Endometrium (tissue), 2 donors: ENCODE data around the gene AOPEP.

Experiments
- FAIRE-seq: peaks from 2 replicates; lab custom pipeline; 2012; peaks lifted over from hg19 to GRCh38; lab: Jason Lieb, UNC
- donor health status: control.
- donor health status: control.

Gene AOPEP

DNA sequence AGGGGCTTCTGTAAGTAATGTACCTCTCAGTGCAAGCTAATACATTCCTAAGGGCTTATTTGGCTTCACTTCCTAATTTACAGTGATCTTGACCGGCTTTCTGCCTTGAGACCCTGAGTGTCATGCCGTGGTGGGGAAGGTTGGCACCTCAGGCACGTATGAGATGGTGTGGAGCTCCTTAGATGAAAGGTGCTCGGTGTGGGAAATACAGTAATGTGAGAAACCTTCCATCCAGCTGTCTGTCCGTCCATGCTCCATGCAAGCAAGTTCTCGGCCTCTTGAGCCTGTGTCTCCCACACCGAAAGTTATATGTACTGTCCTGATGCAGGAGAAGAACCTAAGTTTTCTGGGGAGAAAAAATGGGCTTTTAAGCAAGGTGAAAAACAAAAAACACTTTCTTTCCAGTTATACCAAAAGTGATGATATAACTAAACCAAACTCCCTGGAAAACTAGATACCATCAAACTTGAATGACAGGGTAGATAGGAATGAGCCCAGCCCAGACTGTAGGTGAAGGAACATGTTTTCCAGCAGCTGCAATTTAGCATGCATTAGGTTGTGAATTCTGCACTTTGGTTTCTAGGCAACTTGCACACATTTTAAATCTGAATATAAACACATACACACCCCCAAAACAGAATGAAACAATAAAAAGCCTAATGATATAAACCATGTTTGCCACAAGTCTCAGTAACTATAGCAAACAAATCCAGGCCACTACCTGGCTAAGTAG is 311.5 kb downstream of the AOPEP start:
- no peak for FAIRE-seq

DNA sequence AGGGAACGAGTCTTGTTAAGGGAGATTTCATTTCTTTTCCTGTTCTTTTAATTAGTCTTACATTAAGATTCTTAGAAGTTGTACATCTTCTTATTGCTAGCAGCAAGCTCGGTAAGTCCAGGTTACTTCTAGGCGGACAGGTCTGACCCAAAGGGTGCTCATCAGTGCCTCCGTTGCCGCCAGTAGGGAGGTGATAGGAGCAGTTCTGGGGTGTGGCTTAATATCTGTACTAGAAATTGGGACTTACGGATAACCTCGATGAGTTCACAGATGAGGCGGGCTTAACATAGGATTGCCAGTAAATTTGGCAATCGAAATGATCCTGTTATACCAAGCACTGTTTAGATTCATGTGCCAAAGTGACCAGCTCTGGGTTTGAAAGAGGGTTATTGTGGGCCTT is 312.2 kb downstream of the AOPEP start:
- no peak for FAIRE-seq

DNA sequence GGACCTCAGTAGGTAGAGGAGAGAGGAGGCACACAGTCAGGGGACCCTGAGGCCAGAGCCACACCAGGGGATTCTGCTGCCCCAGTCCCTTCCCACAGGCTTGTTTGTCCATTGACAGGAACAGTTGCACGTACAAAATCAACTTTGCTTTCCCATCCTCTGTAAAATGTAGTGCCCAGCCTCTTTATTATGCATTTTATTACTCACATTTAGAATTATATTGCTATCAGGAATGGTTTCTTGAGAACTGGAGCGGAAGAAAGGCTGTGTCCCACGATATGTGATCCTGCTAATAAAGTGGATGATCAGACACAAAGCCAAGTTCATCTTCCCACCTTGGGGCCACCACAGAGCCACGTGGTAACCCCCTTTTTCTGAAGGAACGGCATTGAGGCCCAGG is 313.6 kb downstream of the AOPEP start:
- no peak for FAIRE-seq

- no peak for FAIRE-seq
These were observed 317.3 kb downstream of the AOPEP start for GRCh38 chr9:95043826-95044225.

GRCh38 chr9:95044731-95045508 is 318.4 kb downstream of the AOPEP start:
- no peak for FAIRE-seq

DNA sequence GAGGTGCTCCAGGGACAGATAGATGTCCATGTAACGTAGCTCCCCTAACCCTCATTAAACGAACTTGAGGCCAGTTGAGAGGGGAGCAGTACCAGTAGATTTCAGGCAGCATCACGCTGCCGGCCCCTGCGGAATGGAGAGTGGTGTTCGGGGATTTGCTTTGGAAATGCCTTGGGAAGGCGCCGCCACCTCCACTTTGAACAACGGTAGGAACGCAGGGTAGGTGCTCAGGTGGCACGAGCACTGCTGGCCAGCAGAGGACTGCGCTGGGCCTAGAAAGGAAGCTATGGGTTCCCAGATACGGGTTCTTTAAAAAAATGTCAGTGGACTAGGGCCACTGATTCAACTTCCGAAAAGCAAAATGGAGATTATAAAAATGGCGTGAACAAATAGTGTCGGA is 319.3 kb downstream of the AOPEP start:
- no peak for FAIRE-seq

DNA sequence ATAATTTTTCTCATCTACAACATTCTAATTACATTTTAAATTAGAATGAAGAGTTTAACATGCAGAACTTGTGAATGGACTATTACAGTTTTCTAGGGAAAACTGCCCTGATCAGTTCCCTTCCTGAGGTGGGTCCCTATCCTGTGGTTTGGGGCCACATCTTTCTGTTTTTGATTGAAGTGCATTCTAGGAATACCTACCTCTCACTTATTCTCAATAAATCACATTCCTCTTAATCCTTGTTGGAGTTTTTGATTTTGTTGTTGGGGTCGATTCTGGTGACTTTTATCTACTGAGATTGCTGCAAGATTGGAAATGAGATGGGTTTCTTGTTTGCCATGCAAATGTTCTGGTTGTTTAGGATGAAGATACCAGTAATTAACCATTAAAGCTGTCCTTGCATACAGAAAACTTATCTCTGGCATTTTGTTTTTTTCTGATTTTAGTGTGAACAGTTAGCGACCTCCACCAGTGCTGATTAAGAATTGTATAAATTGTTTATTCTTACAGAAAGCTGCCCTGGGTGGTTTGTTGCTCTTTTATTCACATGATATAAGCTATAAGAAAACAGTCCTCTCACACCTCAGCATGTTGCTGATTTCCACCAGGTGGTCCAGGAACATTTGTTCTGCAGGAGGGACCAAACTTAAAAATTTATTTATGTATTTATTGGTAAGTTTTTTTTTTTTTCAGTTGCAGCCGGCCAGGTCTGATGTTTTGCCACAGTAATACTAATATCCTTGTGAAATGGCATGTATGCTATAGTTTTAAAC is 321.1 kb downstream of the AOPEP start:
- FAIRE-seq, result peak; percentile 64

- FAIRE-seq, result no peak
These were observed 322.0 kb downstream of the AOPEP start for GRCh38 chr9:95048225-95049087.

DNA sequence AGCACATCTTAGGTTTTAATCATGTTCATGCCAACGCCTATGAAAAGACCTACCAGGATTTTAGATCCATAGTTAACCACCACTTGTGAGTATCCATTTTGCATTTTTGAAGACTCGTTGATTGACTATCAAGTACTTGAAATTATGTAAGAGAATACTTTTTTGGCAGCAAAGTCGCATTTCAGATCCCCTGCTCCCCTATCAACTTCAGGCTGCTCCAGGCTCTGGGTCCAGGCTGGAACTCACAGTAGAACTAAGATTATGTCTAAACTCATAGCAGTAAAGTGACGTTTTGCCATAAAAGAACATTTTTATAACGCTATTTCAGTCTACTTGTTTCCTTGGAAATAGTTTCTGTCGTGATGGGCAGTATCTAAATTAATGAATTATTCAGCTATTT is 323.3 kb downstream of the AOPEP start:
- FAIRE-seq, result no peak

DNA sequence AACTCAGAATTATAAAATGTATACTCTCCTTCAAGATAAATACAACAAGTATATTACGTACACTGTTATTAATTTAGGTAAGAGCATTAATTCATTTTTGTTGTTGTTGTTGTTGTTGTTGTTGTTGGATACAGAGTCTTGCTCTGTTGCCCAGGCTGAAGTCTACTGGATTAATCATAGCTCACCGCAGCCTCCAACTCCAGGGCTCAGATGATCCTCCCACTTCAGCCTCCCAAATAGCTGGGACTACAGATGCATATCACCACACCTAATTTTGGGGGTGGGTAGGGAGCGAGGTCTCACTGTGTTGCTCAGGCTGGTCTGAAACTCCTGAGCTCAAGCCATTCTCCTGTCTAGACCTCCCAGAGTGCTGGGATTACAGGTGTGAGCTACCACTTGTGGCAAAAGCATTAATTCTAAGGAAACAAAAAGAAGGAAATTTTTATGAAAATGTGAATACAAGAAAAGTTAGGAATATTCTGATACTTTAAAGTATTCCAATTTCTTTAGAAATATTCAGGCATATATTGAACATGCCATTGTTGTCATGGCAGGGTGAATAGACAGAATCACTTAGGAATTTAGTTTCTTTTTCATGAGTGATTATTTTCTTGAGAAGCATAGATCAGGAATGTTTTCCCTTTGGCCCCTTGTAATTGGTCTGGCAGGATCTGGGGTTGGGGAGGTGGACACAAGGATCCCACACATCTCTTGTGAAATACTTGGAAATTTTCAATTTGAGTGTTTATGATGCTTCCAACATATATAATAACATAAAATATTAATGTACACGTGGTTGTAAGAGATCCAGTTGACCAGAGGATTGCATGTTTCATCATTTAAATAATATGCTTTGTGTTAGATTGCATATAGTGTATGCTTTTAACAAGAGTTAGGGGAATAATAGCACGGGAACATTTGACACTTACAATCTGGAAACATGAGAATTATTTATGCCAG is 327.4 kb downstream of the AOPEP start:
- FAIRE-seq, result no peak

GRCh38 chr9:95055334-95055850 is 328.9 kb downstream of the AOPEP start:
- FAIRE-seq, result no peak

DNA sequence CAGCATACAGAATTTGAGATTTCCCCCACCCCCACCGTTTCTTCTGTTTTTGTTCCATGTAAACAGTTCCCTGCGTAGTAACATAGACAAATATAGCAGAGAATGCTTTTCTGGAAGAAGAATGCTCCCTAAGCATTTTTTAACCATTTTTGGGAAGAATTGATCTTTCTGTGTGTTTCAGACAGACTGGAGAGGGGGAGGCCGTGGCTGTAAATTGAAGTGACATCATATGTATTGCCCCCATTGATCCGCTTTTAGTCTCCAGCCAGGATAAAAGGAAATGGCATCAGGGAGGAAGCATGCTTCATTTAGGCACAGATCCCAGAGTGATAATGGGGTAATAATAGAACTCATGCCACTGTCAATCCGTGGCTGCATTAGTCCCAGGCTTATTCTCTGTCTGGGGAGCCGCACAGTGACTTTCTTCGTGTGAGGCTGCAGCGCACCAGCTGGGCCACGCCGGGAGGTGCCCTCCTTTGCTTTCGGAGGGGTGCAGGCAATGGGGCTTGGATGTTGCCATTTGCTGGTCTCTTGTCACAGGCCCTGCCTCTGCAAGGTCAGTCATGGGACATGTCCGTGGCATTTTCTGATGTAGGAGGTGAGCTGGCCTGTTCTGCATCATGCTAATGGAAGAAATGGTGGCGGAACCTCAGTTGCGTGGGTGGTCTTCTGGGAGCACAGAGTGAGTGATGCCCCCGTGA is 329.5 kb downstream of the AOPEP start:
- FAIRE-seq, result no peak

DNA sequence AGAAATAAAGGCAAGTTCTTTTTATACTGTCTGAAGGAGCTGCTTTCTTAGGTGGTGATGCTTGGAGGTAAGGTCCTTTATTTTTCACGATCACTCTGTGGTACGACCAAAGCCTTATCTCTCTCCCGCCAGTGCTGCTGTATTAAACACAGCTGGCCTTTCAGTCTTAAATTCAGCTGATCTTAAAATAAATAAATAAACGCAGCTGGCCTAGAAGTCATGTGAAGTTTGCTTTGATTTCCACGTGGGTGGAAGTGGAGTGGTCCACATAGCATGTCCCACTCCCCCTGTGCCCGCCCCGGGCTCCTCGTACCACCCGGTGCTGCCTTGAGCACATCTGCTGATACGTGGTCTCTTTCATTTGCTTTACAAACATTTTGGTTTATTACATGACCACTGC is 330.6 kb downstream of the AOPEP start:
- FAIRE-seq, result no peak

- FAIRE-seq, result no peak
These were observed 331.8 kb downstream of the AOPEP start for GRCh38 chr9:95058121-95058785.

- FAIRE-seq, result no peak
These were observed 332.4 kb downstream of the AOPEP start for GRCh38 chr9:95058795-95059386.

- FAIRE-seq, result no peak
These were observed 333.7 kb downstream of the AOPEP start for GRCh38 chr9:95060234-95060633.

DNA sequence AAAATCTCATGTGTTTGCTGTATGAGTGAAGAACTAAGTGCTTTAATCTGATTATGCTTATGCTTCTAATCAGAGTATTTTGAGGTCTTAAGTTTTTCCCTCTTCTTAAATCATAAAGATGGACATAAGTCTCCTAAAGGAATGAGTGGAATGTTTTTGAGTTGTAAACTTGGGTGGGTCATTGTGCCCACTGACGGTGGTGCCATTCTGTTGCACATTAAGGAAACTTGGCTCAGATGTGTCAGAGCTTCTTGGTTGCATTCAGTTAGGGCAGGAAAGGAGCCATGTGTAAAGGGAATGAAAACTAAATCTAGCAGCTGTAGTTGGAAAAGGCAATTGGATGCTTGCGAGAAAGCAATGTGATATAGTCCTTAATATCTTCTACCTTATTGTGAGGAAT is 334.4 kb downstream of the AOPEP start:
- FAIRE-seq, result no peak

- no peak for FAIRE-seq
These were observed 335.6 kb downstream of the AOPEP start for GRCh38 chr9:95061916-95062595.
